ENCODE measurements around the gene NR4A3. TPM values are rescaled to one million over a fixed set of nuclear protein-coding genes. Genes with fewer than 3 reads are reported as not detected.

Gene NR4A3
- total and polyA plus RNA-seq, 2 donors from 2014 or later: 0.34 to 9.1 TPM

- Histone ChIP-seq H3K4me3 (ENCODE audit: low read length in 3 of 3) (no peak overlapping the region), H3K36me3 (ENCODE audit: control insufficient read depth in 2 of 3, insufficient read depth in 3 of 3, low read length in 3 of 3) (no peaks in the 10 kb centered on the region), H3K27ac (ENCODE audit: low read depth in 2 of 2, low read length in 2 of 2) (no peak overlapping the region), H3K9ac (ENCODE audit: low read length in 3 of 3) (no peak overlapping the region), H3K9me3 (ENCODE audit: control insufficient read depth in 2 of 3, insufficient read depth in 1 of 3, low read length in 3 of 3) (no peaks in the 10 kb centered on the region), H3K27me3 (ENCODE audit: control insufficient read depth, insufficient read depth, low read length) (no peaks in the 10 kb centered on the region), H3K4me1 (ENCODE audit: control insufficient read depth in 2 of 3, insufficient read depth in 2 of 3, low read depth in 1 of 3, low read length in 3 of 3) (no peaks in the 10 kb centered on the region)
- FAIRE-seq (no peak), DNase-seq (peak in 2 of 5 donors; percentile 58 to 71)
- TF ChIP-seq CTCF (IDR thresholded peaks at IDR 0.05; ENCODE audit: borderline replicate concordance, extremely low read depth, insufficient read depth): no peak
- intact Hi-C loops (cut with DNase I): no loop called here
Measured at GRCh38 chr9:99860266-99860665, 38.6 kb downstream of the NR4A3 start.

GRCh38 chr9:99863955-99864354 lies 42.3 kb downstream of the NR4A3 start:
- no peaks in the 10 kb centered on the region for H3K36me3 ChIP-seq (ENCODE audit: control insufficient read depth in 2 of 3, insufficient read depth in 3 of 3, low read length in 3 of 3)
- no peaks in the 10 kb centered on the region for H3K27me3 ChIP-seq (ENCODE audit: control insufficient read depth, insufficient read depth, low read length)
- H3K27ac ChIP-seq (ENCODE audit: low read depth in 2 of 2, low read length in 2 of 2): no peak overlapping the region
- no peaks in the 10 kb centered on the region for H3K4me1 ChIP-seq (ENCODE audit: control insufficient read depth in 2 of 3, insufficient read depth in 2 of 3, low read depth in 1 of 3, low read length in 3 of 3)
- intact Hi-C loops (cut with DNase I): no loop called here
- DNase-seq (no peak), FAIRE-seq (no peak)
- H3K9me3 ChIP-seq (ENCODE audit: control insufficient read depth in 2 of 3, insufficient read depth in 1 of 3, low read length in 3 of 3): no peaks in the 10 kb centered on the region
- TF ChIP-seq CTCF (IDR thresholded peaks at IDR 0.05; ENCODE audit: borderline replicate concordance, extremely low read depth, insufficient read depth): no peak
- H3K4me3 ChIP-seq (ENCODE audit: low read length in 3 of 3): no peak overlapping the region
- H3K9ac ChIP-seq (ENCODE audit: low read length in 3 of 3): no peak overlapping the region

GRCh38 chr9:99866398-99866797 lies 44.7 kb downstream of the NR4A3 start:
- no peaks in the 10 kb centered on the region for H3K9me3 ChIP-seq (ENCODE audit: control insufficient read depth in 2 of 3, insufficient read depth in 1 of 3, low read length in 3 of 3)
- H3K4me3 ChIP-seq (ENCODE audit: low read length in 3 of 3): no peak overlapping the region
- H3K27me3 ChIP-seq (ENCODE audit: control insufficient read depth, insufficient read depth, low read length): no peaks in the 10 kb centered on the region
- H3K9ac ChIP-seq (ENCODE audit: low read length in 3 of 3): no peak overlapping the region
- intact Hi-C loops (cut with DNase I): no loop called here
- no peaks in the 10 kb centered on the region for H3K4me1 ChIP-seq (ENCODE audit: control insufficient read depth in 2 of 3, insufficient read depth in 2 of 3, low read depth in 1 of 3, low read length in 3 of 3)
- no peak overlapping the region for H3K27ac ChIP-seq (ENCODE audit: low read depth in 2 of 2, low read length in 2 of 2)
- H3K36me3 ChIP-seq (ENCODE audit: control insufficient read depth in 2 of 3, insufficient read depth in 3 of 3, low read length in 3 of 3): no peaks in the 10 kb centered on the region
- no peak for FAIRE-seq
- no peak for TF ChIP-seq CTCF (IDR thresholded peaks at IDR 0.05; ENCODE audit: borderline replicate concordance, extremely low read depth, insufficient read depth)
- no peak for DNase-seq

- Histone ChIP-seq H3K36me3 (ENCODE audit: control insufficient read depth in 2 of 3, insufficient read depth in 3 of 3, low read length in 3 of 3) (no peaks in the 10 kb centered on the region), H3K27ac (ENCODE audit: low read depth in 2 of 2, low read length in 2 of 2) (no peak overlapping the region), H3K27me3 (ENCODE audit: control insufficient read depth, insufficient read depth, low read length) (no peaks in the 10 kb centered on the region), H3K4me3 (ENCODE audit: low read length in 3 of 3) (no peak overlapping the region), H3K9me3 (ENCODE audit: control insufficient read depth in 2 of 3, insufficient read depth in 1 of 3, low read length in 3 of 3) (no peaks in the 10 kb centered on the region), H3K4me1 (ENCODE audit: control insufficient read depth in 2 of 3, insufficient read depth in 2 of 3, low read depth in 1 of 3, low read length in 3 of 3) (no peaks in the 10 kb centered on the region), H3K9ac (ENCODE audit: low read length in 3 of 3) (no peak overlapping the region)
- intact Hi-C loops (cut with DNase I): no loop called here
- no peak for FAIRE-seq
- DNase-seq: no peak
- TF ChIP-seq CTCF (IDR thresholded peaks at IDR 0.05; ENCODE audit: borderline replicate concordance, extremely low read depth, insufficient read depth): no peak
Measured at GRCh38 chr9:99867536-99867935, 45.9 kb downstream of the NR4A3 start.
